SK-N-SH (cell line): ENCODE measurements around the gene SNRPN.

Experiments
- JUND ChIP-seq: IDR thresholded peaks from 2 replicates; pipeline ENCODE4 v1.4.0; 2012
- RCOR1 ChIP-seq: fragments of 150-350 bp; IDR thresholded peaks from 2 replicates; pipeline ENCODE4 v1.6.1; 2017; ENCODE audit warnings: antibody characterized with exemption, low read length
- TF ChIP-seq, protein P1 (sequence below): fragments of 200-600 bp; sonication (generic); IDR thresholded peaks from 2 replicates; pipeline ENCODE4 v1.6.1; 2017; ENCODE audit warnings: antibody characterized with exemption, mild to moderate bottlenecking, moderate library complexity

DNA sequence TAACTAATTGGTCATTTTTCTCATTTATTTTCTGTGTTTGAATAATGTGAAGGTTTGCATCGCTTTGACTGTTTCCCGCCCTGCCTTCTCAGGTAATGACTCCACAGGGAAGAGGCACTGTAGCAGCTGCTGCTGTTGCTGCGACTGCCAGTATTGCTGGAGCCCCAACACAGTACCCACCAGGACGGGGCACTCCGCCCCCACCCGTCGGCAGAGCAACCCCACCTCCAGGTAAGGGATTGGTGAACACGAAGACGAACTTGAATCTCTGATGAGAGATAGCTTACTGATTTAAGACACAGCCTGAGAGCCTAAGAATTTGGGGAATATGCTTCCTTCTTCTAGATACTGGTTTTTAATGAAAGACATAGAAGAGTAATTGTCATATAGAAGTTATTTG lies 22.9 kb downstream of the SNRPN start:
- TF ChIP-seq JUND (no peak), RCOR1 (no peak)
- TF ChIP-seq, protein P1, sequence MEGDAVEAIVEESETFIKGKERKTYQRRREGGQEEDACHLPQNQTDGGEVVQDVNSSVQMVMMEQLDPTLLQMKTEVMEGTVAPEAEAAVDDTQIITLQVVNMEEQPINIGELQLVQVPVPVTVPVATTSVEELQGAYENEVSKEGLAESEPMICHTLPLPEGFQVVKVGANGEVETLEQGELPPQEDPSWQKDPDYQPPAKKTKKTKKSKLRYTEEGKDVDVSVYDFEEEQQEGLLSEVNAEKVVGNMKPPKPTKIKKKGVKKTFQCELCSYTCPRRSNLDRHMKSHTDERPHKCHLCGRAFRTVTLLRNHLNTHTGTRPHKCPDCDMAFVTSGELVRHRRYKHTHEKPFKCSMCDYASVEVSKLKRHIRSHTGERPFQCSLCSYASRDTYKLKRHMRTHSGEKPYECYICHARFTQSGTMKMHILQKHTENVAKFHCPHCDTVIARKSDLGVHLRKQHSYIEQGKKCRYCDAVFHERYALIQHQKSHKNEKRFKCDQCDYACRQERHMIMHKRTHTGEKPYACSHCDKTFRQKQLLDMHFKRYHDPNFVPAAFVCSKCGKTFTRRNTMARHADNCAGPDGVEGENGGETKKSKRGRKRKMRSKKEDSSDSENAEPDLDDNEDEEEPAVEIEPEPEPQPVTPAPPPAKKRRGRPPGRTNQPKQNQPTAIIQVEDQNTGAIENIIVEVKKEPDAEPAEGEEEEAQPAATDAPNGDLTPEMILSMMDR, result no peak
